Upper lobe of right lung (tissue), 1 donor: ENCODE measurements around the gene BRIP1. TPM values are rescaled to one million over a fixed set of nuclear protein-coding genes. Genes with fewer than 3 reads are reported as not detected.

ENCODE experiments used
- ATAC-seq: fragments of 200-7000 bp; cut with Tn5 transposase; one replicate; pipeline ENCODE4 v1.9.1; 2020; ENCODE audit warnings: mild to moderate bottlenecking, moderate library complexity
- DNase-seq: peaks from one replicate; pipeline ENCODE4 v3.0.0-alpha.2; 2020
- H3K27ac ChIP-seq: fragments of 200-600 bp; one replicate; pipeline ENCODE4 v1.8.0; 2022
- H3K27me3 ChIP-seq: fragments of 200-600 bp; one replicate; pipeline ENCODE4 v1.8.0; 2022; ENCODE audit warnings: mild to moderate bottlenecking
- H3K36me3 ChIP-seq: fragments of 200-600 bp; one replicate; pipeline ENCODE4 v1.8.0; 2022
- H3K4me1 ChIP-seq: fragments of 200-600 bp; one replicate; pipeline ENCODE4 v1.8.0; 2022
- H3K4me3 ChIP-seq: fragments of 200-600 bp; one replicate; pipeline ENCODE4 v1.8.0; 2022; ENCODE audit warnings: mild to moderate bottlenecking
- H3K9me3 ChIP-seq: fragments of 200-600 bp; one replicate; pipeline ENCODE4 v1.8.0; 2022
- intact Hi-C: fragments of 100-400 bp; cut with DNase I; formaldehyde crosslinking; loops from one replicate; pipeline ENCODE4 v1.11.0; 2022
- total RNA-seq: library from RNA; stranded (reverse); fragmentation: NEBNext Ultra II Directional; extraction: Animal tissue kit (Norgen Biotek cat#: 25700); gene quantifications from one replicate; pipeline ENCODE4 v1.2.1, GENCODE V29; 2021
- TF ChIP-seq, protein P1 (sequence below): fragments of 200-600 bp; IDR thresholded peaks from one replicate; pipeline ENCODE4 v1.8.0; 2022; ENCODE audit warnings: antibody characterized with exemption
- donor health status: DM: no; HTN: yes; CAD: no; lungs with severe emphysema.

Gene BRIP1
- total RNA-seq, 1 donor from 2014 or later = 0.26 TPM

DNA sequence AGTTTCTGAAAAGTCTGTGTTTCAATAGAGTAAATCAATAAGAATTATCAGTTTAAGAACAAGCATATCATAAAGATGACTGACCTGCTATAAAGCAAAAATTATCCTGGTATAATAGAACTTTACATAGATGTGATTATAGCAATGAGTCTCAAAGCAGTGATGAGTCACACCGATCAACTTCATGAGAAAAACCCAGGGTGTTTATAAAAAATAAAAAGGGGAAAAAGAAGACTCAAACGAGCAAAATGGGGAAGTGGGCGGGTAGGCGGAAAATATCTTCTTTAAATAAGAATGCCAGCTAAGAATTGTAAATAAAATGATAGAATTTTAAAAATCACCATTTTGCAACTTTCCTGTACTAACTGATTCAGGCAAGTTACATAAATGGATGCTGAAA lies 46.8 kb downstream of the BRIP1 start:
- Histone ChIP-seq H3K36me3 (no peaks in the 10 kb centered on the region), H3K27ac (no peak overlapping the region), H3K9me3 (no peaks in the 10 kb centered on the region), H3K27me3 (no peaks in the 10 kb centered on the region), H3K4me1 (no peaks in the 10 kb centered on the region), H3K4me3 (no peak overlapping the region)
- ATAC-seq (no peak), DNase-seq (no peak)
- intact Hi-C loops = no loop called here
- TF ChIP-seq, protein P1, sequence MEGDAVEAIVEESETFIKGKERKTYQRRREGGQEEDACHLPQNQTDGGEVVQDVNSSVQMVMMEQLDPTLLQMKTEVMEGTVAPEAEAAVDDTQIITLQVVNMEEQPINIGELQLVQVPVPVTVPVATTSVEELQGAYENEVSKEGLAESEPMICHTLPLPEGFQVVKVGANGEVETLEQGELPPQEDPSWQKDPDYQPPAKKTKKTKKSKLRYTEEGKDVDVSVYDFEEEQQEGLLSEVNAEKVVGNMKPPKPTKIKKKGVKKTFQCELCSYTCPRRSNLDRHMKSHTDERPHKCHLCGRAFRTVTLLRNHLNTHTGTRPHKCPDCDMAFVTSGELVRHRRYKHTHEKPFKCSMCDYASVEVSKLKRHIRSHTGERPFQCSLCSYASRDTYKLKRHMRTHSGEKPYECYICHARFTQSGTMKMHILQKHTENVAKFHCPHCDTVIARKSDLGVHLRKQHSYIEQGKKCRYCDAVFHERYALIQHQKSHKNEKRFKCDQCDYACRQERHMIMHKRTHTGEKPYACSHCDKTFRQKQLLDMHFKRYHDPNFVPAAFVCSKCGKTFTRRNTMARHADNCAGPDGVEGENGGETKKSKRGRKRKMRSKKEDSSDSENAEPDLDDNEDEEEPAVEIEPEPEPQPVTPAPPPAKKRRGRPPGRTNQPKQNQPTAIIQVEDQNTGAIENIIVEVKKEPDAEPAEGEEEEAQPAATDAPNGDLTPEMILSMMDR = no peak

DNA sequence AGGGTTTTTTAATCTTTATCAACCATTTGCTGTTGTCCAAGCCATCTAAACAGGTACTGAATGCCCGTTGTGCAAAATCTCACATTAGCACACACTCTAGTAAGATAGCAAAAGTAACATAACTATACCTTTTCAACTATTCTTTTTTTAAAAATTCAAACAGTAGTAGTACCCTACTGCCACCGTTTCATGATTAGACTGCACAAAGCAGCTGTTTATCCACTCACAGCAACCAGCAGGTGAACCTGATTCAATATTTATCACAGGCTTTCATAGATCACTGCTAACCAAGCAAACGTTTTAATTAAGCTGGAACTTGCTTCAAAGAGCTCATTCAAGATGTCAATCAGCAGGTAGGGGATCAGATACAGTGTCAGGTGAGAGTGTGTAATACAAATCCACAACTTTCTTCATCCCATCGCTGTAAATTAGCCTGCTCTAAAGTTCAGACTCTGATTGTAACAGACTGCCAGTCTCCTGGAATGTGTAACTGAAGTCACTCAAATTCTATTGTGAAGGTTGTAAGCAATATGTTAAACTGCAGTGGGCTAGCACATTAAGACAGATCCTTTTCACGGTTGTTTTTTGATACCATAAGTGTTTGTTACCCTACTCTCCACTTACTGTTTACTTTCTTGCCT lies 47.3 kb downstream of the BRIP1 start:
- no peaks in the 10 kb centered on the region for H3K36me3 ChIP-seq
- no peaks in the 10 kb centered on the region for H3K4me1 ChIP-seq
- DNase-seq = no peak
- TF ChIP-seq, protein P1 = no peak
- H3K27ac ChIP-seq = no peak overlapping the region
- H3K9me3 ChIP-seq = no peaks in the 10 kb centered on the region
- H3K4me3 ChIP-seq = no peak overlapping the region
- H3K27me3 ChIP-seq = no peaks in the 10 kb centered on the region
- intact Hi-C loops = no loop called here
- ATAC-seq = no peak

DNA sequence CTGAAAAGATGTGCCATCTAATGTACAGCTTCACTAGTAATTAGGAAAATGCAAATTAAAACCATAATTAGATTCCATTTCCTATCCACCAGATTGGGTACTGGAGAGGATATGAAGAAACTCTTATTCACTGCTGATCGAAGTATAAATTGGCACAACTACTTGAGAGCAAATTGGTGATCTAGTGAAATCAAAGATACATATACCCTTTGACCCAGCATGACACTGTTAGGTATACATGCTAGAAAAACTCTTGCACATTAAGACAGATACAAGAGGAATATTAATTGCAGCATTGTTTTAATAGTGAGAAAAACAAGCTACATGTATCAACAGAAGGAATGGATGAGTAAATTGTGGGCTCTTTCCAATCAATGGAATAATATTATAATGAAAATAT lies 48.8 kb downstream of the BRIP1 start:
- Histone ChIP-seq H3K36me3 (no peaks in the 10 kb centered on the region), H3K27me3 (no peaks in the 10 kb centered on the region), H3K4me3 (no peak overlapping the region), H3K27ac (no peak overlapping the region), H3K4me1 (no peaks in the 10 kb centered on the region), H3K9me3 (no peaks in the 10 kb centered on the region)
- ATAC-seq = no peak
- intact Hi-C loops = no loop called here
- no peak for DNase-seq
- TF ChIP-seq, protein P1 = no peak

DNA sequence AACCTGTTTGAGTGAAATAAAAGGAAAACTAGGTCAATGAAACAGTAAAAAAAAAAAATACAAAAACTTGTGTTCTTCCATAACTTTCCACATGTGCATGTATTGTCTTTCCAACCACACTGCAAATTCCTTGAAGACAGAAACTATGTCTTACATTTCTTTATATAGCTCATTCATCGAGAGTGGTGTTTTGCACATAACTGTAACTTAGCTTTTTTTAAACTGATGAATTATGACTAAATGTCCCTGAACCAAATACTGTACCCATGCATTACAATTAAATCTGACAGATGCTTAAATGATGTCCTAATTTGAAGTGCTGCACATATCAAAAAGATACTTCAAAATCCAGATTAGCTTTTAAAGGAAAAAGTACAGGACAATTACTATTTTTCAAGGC lies 50.1 kb downstream of the BRIP1 start:
- no peaks in the 10 kb centered on the region for H3K9me3 ChIP-seq
- H3K4me1 ChIP-seq = no peaks in the 10 kb centered on the region
- DNase-seq = no peak
- intact Hi-C loops = no loop called here
- H3K4me3 ChIP-seq = no peak overlapping the region
- H3K27ac ChIP-seq = no peak overlapping the region
- H3K36me3 ChIP-seq = no peaks in the 10 kb centered on the region
- TF ChIP-seq, protein P1 = no peak
- ATAC-seq = no peak
- H3K27me3 ChIP-seq = no peaks in the 10 kb centered on the region

DNA sequence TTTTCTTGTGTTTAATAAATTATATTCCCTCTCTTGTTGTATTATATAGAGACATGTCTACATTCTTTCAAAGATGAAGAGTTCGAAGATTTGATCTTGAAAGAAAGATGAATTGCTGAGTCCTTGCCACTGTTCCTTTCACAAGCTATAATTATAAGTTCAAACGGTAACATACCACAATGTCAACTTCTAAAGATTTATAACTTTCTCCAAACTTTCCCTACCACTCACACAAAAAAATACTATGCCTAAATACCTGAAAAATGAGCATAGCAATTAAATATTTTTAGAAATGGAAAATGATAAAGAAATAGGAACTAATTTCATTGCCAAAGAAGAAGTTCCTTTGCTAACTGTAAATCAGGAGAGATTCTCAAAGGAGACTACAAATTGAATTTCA lies 50.6 kb downstream of the BRIP1 start:
- H3K27ac ChIP-seq = no peak overlapping the region
- no peak for DNase-seq
- H3K36me3 ChIP-seq = no peaks in the 10 kb centered on the region
- no peaks in the 10 kb centered on the region for H3K4me1 ChIP-seq
- no peak for ATAC-seq
- TF ChIP-seq, protein P1 = no peak
- intact Hi-C loops = no loop called here
- no peaks in the 10 kb centered on the region for H3K27me3 ChIP-seq
- H3K9me3 ChIP-seq = no peaks in the 10 kb centered on the region
- H3K4me3 ChIP-seq = no peak overlapping the region
